ENCODE measurements around the gene CDH16.

The CDH16 gene

DNA sequence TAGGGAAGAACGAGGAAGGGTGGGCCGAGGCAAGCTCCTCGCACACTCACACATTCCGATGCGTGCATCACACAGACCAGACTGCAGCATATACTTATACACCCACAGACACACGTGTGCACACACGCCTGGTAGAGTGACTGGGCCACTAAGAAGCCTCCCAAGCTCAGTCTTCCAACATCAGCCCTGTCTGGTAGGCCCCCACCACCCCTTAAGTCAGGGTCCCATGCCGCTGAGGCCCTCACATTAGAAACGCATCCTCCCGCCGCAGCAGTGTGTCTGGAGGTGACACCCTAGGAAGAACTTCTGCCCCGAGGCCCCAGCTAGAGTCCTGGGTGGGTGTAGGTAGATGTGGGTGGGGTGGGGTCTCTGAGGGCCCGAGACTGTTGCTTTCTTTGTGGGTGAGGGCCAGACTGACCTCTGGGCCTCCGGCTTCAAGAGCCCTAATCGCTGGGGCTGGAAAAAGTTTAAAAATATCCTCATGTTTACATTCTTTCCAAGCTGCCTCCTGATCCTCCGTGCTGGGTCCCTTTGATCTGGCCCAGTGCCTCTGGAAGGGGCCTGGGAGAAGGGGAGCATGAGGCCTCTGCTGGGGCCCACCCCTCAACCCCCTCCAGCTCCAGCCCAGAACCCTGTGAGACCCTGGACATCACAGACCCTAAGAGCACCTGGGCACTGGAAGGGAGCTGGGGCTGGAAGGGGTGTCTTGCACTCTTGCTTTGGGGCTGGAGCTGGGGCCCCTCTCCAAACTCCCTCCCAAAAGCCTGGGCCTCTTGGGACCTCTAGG, 13.6 kb downstream of the CDH16 start:
- no peaks in the 10 kb centered on the region for H3K9me3 ChIP-seq (ENCODE audit: insufficient read depth, low read length)
- no peaks in the 10 kb centered on the region for H4K20me1 ChIP-seq (ENCODE audit: insufficient read depth, low read length)
- H3K4me1 ChIP-seq (ENCODE audit: low read length) = no peaks in the 10 kb centered on the region
- H3K4me3 ChIP-seq (ENCODE audit: low read length) = no peak overlapping the region
- H3K79me2 ChIP-seq (ENCODE audit: low read length) = no peaks in the 10 kb centered on the region
- no peak overlapping the region for H3K4me2 ChIP-seq (ENCODE audit: low read length)
- H3K9ac ChIP-seq (ENCODE audit: low read length) = no peak overlapping the region
- no peak overlapping the region for H2AFZ ChIP-seq (ENCODE audit: low read depth, low read length)
- no peak overlapping the region for H3K27ac ChIP-seq (ENCODE audit: low read length)
- TF ChIP-seq EZH2phosphoT487 (IDR thresholded peaks at IDR 0.05; ENCODE audit: low read depth) = no peak
- TF ChIP-seq, protein P1, sequence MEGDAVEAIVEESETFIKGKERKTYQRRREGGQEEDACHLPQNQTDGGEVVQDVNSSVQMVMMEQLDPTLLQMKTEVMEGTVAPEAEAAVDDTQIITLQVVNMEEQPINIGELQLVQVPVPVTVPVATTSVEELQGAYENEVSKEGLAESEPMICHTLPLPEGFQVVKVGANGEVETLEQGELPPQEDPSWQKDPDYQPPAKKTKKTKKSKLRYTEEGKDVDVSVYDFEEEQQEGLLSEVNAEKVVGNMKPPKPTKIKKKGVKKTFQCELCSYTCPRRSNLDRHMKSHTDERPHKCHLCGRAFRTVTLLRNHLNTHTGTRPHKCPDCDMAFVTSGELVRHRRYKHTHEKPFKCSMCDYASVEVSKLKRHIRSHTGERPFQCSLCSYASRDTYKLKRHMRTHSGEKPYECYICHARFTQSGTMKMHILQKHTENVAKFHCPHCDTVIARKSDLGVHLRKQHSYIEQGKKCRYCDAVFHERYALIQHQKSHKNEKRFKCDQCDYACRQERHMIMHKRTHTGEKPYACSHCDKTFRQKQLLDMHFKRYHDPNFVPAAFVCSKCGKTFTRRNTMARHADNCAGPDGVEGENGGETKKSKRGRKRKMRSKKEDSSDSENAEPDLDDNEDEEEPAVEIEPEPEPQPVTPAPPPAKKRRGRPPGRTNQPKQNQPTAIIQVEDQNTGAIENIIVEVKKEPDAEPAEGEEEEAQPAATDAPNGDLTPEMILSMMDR (IDR thresholded peaks at IDR 0.05; ENCODE audit: low read depth, low read length) = no peak
- no peaks in the 10 kb centered on the region; the same call in 1 of the 2 replicates for H3K27me3 ChIP-seq (ENCODE audit: low read depth, low read length)
- H3K36me3 ChIP-seq (replicated peaks; ENCODE audit: low read depth, low read length) = no peaks in the 10 kb centered on the region

DNA sequence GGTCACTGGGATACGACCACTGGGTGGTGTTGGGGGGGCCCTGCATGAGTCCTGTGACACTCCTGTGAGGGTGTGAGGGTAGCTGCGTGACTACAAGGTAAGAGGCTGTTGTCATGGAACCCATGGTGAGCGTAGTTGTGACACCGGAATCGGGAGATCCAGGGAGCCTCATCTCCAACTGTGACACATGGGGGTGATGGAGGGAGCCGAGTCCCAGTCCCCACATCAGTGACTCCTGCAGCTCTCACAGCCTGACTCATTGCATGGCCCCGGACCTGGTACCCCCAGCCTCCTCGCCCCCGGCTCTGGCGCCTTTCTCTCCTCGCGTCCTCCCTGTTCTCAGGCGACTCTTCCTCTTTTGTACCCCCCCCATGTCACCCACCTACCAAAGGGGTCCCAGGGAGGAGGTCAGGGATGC, 14.2 kb downstream of the CDH16 start:
- H4K20me1 ChIP-seq (ENCODE audit: insufficient read depth, low read length) = no peaks in the 10 kb centered on the region
- no peak overlapping the region for H3K27ac ChIP-seq (ENCODE audit: low read length)
- no peaks in the 10 kb centered on the region for H3K4me1 ChIP-seq (ENCODE audit: low read length)
- no peaks in the 10 kb centered on the region for H3K36me3 ChIP-seq (replicated peaks; ENCODE audit: low read depth, low read length)
- H3K4me3 ChIP-seq (ENCODE audit: low read length) = no peak overlapping the region
- H2AFZ ChIP-seq (ENCODE audit: low read depth, low read length) = no peak overlapping the region
- H3K4me2 ChIP-seq (ENCODE audit: low read length) = no peak overlapping the region
- TF ChIP-seq, protein P1 (IDR thresholded peaks at IDR 0.05; ENCODE audit: low read depth, low read length) = no peak
- no peak for TF ChIP-seq EZH2phosphoT487 (IDR thresholded peaks at IDR 0.05; ENCODE audit: low read depth)
- no peaks in the 10 kb centered on the region for H3K79me2 ChIP-seq (ENCODE audit: low read length)
- no peaks in the 10 kb centered on the region for H3K9me3 ChIP-seq (ENCODE audit: insufficient read depth, low read length)
- no peak overlapping the region for H3K9ac ChIP-seq (ENCODE audit: low read length)
- no peaks in the 10 kb centered on the region; the same call in 1 of the 2 replicates for H3K27me3 ChIP-seq (ENCODE audit: low read depth, low read length)

DNA sequence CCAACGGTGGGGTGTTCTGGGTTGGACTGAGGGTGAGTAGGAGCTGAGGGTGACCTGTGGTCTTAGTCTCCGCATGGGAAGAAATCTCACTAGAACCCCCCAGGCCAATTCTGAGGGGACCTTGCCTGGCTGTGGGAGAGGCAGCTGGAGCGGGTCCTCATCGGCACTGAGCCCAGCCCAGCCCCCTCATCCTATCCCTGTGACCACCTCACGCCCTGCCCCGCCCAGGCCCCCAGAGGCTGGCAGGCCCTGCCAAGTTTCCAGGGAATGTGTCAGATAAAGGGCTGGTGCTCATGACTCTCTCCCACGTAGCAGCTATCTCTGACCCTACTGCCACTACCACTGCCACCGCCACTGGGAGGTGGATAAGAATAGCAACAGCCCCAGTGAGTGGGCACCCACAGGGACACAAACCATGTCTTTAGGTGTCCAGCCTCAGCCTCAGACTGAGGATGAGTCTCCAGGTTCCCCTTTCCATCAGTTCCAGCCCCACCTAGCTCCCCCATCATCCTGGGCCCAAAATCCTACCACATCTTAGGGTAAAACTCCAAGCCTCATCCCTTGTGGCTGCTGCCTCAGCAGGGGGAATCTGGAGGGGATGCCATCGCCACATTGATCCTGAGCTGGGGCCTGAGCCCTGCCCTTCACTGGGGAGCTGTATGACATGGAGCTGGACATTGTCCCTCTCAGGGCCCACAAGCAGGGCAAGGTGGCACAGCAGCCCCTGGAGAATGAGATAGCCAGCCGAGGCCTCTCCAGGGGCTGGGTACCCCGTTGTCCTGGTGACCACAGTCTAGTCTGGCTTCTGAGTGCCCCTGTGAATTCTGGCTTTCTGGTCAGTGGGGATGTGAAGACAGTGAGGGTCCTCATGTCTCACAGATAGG, 14.9 kb downstream of the CDH16 start:
- Histone ChIP-seq H3K9me3 (ENCODE audit: insufficient read depth, low read length) (no peaks in the 10 kb centered on the region), H3K9ac (ENCODE audit: low read length) (no peak overlapping the region), H3K79me2 (ENCODE audit: low read length) (no peaks in the 10 kb centered on the region), H3K27me3 (ENCODE audit: low read depth, low read length) (no peaks in the 10 kb centered on the region; the same call in 1 of the 2 replicates), H3K27ac (ENCODE audit: low read length) (no peak overlapping the region), H2AFZ (ENCODE audit: low read depth, low read length) (no peak overlapping the region), H4K20me1 (ENCODE audit: insufficient read depth, low read length) (no peaks in the 10 kb centered on the region), H3K36me3 (replicated peaks; ENCODE audit: low read depth, low read length) (no peaks in the 10 kb centered on the region), H3K4me2 (ENCODE audit: low read length) (no peak overlapping the region), H3K4me3 (ENCODE audit: low read length) (no peak overlapping the region), H3K4me1 (ENCODE audit: low read length) (no peaks in the 10 kb centered on the region)
- TF ChIP-seq, protein P1 (IDR thresholded peaks at IDR 0.05; ENCODE audit: low read depth, low read length) = no peak
- TF ChIP-seq EZH2phosphoT487 (IDR thresholded peaks at IDR 0.05; ENCODE audit: low read depth) = no peak
